Thymus (tissue), 11 donors: Measurements from ENCODE around the gene SELENOO. TPM values are rescaled to one million over a fixed set of nuclear protein-coding genes. Genes with fewer than 3 reads are reported as not detected.

ENCODE experiments used
- DNase-seq, 9 donors: peaks; one replicate each; pipeline ENCODE4 v3.0.0-alpha.2; 2013; ENCODE audit warnings: low spot score in 9 of 9, low read depth in 6 of 9, missing footprints in 1 of 9
- H3K27ac ChIP-seq, 2 donors: one replicate each; pipeline ENCODE4 v1.5.1; 2013; ENCODE audit warnings: control low read depth in 1 of 2, low read depth in 1 of 2, low read length in 1 of 2, mild to moderate bottlenecking in 1 of 2, moderate library complexity in 1 of 2
- H3K27me3 ChIP-seq, 2 donors: one replicate each; pipeline ENCODE4 v1.5.1; 2013; ENCODE audit warnings: low read length in 1 of 2; ENCODE audit not compliant: control insufficient read depth in 2 of 2, insufficient read depth in 1 of 2
- H3K36me3 ChIP-seq, 2 donors: one replicate each; pipeline ENCODE4 v1.5.1; 2013; ENCODE audit warnings: low read length in 1 of 2, mild to moderate bottlenecking in 1 of 2, moderate library complexity in 1 of 2; ENCODE audit not compliant: control insufficient read depth in 2 of 2, insufficient read depth in 2 of 2
- H3K4me1 ChIP-seq, 2 donors: one replicate each; pipeline ENCODE4 v1.5.1; 2013; ENCODE audit warnings: low read length in 2 of 2; ENCODE audit not compliant: control insufficient read depth in 2 of 2, insufficient read depth in 2 of 2
- H3K4me3 ChIP-seq, 2 donors: one replicate each; pipeline ENCODE4 v1.5.1; 2013; ENCODE audit warnings: low read length in 2 of 2, control low read depth in 1 of 2, mild to moderate bottlenecking in 1 of 2
- H3K9me3 ChIP-seq, 2 donors: one replicate each; pipeline ENCODE4 v1.5.1; 2013; ENCODE audit warnings: low read length in 1 of 2, mild to moderate bottlenecking in 1 of 2; ENCODE audit not compliant: control insufficient read depth in 2 of 2, insufficient read depth in 1 of 2
- WGBS: extraction: QIAGEN DNeasy Blood & Tissue Kit; methylation state at CpG from one replicate; pipeline ENCODE4 v1.1.7; 2013; 5-methylcytosine and 5-hydroxymethylcytosine counted together
- polyA plus RNA-seq: library from polyadenylated mRNA; stranded (reverse); fragments of 200-250 nt; gene quantifications from one replicate; pipeline ENCODE4 v1.2.3, GENCODE V29; 2013
- total RNA-seq: library from RNA; stranded (reverse); fragments of 120-200 nt; gene quantifications from one replicate; pipeline ENCODE4 v1.2.4, GENCODE V29; 2013
- donor health status: healthy.

The SELENOO gene
- total and polyA plus RNA-seq, 2 donors, result 17.4 to 62.1 TPM

DNA sequence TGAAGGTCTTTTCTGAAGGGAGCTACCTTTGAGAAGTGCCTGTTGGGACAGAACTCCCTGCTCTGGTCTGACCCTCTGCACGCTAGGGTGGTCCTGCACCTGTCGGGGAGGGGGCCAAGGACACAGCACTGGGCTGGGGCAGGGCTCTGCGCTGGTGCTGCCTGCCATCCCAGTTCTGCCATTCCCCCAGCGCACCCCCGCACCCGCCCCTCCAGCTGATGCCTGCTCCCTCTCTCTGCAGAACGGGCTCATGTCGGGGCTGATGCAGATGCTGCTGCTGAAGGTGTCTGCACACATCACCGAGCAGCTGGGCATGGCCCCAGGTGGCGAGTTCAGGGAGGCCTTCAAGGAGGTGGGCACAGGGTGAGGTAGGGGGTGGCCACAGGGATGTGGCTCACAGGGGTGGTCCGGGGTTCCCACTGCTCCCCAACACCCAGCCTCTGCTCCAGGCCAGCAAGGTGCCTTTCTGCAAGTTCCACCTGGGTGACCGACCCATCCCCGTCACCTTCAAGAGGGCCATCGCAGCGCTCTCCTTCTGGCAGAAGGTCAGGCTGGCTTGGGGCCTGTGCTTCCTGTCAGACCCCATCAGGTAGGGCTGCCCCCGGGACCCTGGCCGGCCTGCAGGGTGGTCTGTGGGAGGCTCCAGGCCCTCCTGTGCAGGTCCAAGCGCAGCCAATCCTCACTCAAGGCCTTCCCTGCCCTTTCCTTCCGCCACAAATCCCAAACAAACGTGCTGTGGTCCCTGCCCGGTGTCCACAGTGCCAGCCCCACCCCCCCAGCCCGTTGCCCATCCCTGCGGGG, 3.6 kb upstream of the SELENOO start:
- Histone ChIP-seq H3K4me3 (no peak overlapping the region), H3K9me3 (no peaks in the 10 kb centered on the region), H3K4me1 (peaks cover 30 to 38% of the 10 kb centered on the region in 2 donors), H3K36me3 (peaks cover 51 to 61% of the 10 kb centered on the region in 2 donors), H3K27ac (no peak overlapping the region), H3K27me3 (peaks cover 0 to 3% of the 10 kb centered on the region in 2 donors)
- WGBS, result 92% methylated on average over 23 of the region's 23 CpGs
- DNase-seq, result no peak

DNA sequence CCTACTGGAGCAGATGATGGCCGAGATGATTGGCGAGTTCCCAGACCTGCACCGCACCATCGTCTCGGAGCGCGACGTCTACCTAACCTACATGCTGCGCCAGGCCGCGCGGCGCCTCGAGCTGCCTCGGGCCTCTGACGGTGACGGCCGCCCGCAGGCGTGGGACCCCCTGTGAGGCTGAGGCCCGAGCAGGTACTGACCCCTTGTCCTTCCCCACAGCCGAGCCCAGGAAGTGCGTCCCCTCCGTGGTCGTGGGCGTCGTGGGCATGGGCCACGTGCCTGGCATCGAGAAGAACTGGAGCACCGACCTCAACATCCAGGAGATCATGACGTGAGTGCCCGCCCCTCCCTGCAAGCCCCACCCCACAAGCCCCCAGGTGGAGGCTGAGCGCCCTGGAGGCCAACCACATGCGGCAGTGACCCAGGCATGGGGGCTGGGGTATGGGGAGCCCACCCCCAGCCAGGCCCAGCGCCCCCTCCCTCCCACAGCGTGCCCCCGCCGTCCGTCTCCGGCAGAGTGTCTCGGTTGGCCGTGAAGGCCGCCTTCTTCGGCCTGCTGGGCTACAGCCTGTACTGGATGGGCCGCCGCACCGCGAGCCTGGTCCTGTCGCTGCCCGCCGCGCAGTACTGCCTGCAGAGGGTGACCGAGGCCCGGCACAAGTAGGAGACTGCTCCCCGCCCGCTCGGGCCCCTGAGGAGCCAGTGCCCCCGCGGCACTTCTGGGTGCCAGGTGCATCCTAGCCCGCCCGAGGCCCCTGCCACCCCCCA, 2.8 kb upstream of the SELENOO start:
- WGBS, result 96% methylated on average over 61 of the region's 61 CpGs
- Histone ChIP-seq H3K27ac (no peak overlapping the region), H3K36me3 (peaks cover 51 to 58% of the 10 kb centered on the region in 2 donors), H3K9me3 (no peaks in the 10 kb centered on the region), H3K27me3 (peaks cover 0 to 3% of the 10 kb centered on the region in 2 donors), H3K4me3 (no peak overlapping the region), H3K4me1 (peaks cover 24 to 32% of the 10 kb centered on the region in 2 donors)
- DNase-seq, result no peak

DNA sequence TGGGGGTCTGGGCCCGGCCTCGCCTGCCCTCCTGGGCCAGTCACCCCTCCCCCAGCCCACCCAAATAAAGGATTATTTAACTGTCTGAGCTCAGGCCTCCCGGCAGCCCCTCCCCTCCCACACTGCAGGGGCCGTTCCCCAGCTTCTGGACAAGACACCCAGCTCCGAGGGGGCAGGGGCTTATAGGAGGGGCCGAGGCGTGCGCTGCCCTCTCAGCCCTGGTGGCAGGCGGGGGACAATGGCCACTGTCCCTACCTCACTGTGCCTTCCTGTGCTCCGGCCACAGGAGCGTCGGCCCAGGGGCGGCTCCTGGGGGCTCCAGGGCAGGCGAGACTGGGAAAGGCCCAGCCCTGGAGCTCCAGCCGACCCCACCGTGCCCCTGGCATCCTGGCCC, 2.2 kb upstream of the SELENOO start:
- WGBS, result 97% methylated on average over 16 of the region's 16 CpGs
- Histone ChIP-seq H3K4me3 (no peak overlapping the region), H3K4me1 (peaks cover 19 to 26% of the 10 kb centered on the region in 2 donors), H3K27ac (no peak overlapping the region), H3K27me3 (peaks cover 0 to 3% of the 10 kb centered on the region in 2 donors), H3K36me3 (peaks cover 52 to 60% of the 10 kb centered on the region in 2 donors), H3K9me3 (no peaks in the 10 kb centered on the region)
- DNase-seq, result no peak

DNA sequence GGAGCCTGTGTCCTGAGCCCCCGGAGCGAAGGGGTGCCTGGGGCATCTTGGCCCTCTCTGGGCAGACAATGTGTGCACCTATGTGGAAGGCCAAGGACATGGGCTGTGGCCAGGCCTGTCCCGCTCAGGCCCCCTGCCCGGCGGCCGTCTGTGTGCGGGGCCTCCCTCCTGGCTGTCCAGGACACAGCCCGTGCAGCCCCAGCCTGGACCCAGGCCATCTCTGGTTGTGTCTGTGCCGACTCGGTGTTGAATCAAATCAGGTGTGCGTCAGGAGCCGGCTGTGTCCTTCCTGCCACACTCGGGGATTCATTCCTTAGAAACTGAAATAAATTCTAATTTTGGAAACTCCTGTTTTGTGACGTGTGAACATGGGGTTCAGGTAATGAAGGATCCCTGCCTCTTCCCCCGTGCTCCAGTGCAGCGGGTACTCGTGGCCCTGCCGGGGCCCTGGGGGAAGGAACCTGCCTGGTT, 1.5 kb upstream of the SELENOO start:
- Histone ChIP-seq H3K27ac (no peak overlapping the region), H3K36me3 (peaks cover 49 to 53% of the 10 kb centered on the region in 2 donors), H3K4me3 (no peak overlapping the region), H3K9me3 (no peaks in the 10 kb centered on the region), H3K4me1 (peaks cover 19 to 22% of the 10 kb centered on the region in 2 donors), H3K27me3 (peaks cover 0 to 3% of the 10 kb centered on the region in 2 donors)
- no peak for DNase-seq
- WGBS, result 96% methylated on average over 18 of the region's 18 CpGs

DNA sequence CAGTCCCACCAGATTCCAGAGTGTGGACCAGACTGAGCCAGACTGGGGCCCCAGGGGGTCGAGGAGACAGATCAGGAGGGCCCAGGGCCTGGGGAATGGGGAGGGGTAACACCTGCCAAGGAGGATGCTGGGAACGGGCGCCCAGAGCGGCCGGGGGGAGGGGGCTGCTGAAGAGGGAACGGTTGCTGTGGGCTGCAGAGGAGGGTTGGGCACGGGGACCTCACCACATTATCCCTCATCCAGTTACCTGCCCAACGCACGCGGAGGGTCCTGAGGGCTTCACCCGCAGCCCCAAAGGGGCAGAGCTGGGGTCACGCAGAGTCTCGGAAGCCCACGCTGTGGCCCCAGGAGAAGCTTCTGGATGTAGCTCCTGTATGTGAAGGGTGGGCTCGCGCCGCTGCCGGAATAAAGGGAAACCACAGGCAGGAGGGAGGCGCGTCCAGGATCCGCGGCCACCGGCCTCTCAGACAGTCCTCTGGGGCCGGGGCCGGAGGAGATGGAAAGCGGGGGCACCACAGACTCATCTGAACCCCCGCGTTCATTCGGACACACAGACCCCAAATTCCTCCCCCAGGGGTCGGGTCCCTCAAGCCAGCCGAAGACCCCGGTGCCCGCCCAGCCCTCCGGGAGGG, 866 bp upstream of the SELENOO start:
- Histone ChIP-seq H3K9me3 (no peaks in the 10 kb centered on the region), H3K36me3 (peaks cover 44 to 46% of the 10 kb centered on the region in 2 donors), H3K27ac (peak overlapping the region; percentile 51 to 77), H3K27me3 (peaks cover 0 to 3% of the 10 kb centered on the region in 2 donors), H3K4me1 (peaks cover 17 to 19% of the 10 kb centered on the region in 2 donors), H3K4me3 (peak overlapping the region; percentile 52 to 87)
- peak in 1 of 9 donors; percentile 43 for DNase-seq
- WGBS, result 9% methylated on average over 34 of the region's 34 CpGs

DNA sequence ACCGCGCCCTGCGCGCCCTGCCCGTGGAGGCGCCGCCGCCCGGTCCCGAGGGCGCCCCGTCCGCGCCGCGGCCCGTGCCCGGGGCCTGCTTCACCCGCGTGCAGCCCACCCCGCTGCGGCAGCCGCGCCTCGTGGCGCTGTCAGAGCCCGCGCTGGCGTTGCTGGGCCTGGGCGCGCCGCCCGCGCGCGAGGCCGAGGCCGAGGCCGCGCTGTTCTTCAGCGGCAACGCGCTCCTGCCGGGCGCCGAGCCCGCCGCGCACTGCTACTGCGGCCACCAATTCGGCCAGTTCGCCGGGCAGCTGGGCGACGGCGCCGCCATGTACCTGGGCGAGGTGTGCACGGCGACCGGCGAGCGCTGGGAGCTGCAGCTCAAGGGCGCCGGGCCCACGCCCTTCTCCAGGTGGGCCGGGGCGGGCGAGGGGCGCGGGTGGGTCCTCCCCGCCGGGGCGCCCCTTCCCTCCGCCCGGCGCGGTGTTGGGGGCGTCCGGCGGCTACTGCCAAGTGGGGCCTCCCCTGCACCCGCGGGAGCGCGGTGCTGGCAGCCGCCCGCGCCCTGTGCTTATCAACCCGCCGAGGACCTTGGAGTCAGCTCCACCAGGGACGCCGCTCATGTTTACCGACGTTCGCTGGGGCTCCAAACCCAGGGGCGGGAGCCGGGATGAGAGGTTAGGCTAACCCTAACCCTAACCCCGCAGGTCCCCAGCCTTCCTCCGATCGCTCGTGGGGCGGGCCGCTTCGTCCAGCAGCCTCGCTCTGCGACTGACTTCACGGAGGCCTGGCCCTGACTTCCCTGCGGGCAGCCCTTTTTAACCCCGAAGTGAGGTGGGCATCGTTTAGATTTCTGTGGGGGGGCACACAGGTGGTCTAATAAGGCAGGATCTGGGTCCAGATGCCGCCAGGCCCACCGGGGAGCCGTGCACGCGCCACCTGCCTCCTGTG, 649 bp downstream of the SELENOO start:
- Histone ChIP-seq H3K27ac (peak overlapping the region in 1 of 2 donors; percentile 65), H3K27me3 (peaks cover 0 to 3% of the 10 kb centered on the region in 2 donors), H3K9me3 (no peaks in the 10 kb centered on the region), H3K4me3 (peak overlapping the region; percentile 52 to 87), H3K36me3 (peaks cover 39% of the 10 kb centered on the region in 2 donors), H3K4me1 (peaks cover 16 to 19% of the 10 kb centered on the region in 2 donors)
- 3% methylated on average over 115 of the region's 115 CpGs for WGBS
- DNase-seq, result peak in 1 of 9 donors; percentile 16

DNA sequence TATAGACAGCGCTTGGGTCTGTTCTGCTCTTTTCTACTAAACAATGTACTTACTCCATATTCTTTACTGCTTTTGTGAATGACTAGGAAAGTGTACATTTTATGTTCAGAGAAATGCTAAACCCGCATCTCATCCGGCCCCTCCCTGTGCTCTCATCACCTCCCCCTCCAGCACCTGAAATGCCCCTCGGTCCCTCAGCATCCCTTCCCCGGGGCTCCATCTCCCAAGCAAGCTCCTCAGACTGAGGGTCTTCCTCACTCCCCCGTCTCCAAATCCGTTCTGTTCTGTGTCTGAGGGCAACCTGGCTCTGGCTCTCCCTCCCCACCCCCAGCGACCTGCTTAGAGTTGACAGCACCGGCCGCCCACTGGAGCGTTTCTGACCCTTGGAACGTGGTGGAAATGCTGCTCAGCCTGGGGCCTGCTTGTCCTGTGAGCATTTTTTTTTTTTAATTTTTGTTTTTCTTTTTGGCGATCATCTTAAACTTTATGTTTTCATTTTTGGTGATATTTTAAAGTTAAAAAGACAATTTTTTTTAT, 1.4 kb downstream of the SELENOO start:
- Histone ChIP-seq H3K4me3 (peak overlapping the region; percentile 52 to 87), H3K4me1 (peaks cover 16 to 19% of the 10 kb centered on the region in 2 donors), H3K27me3 (peaks cover 0 to 3% of the 10 kb centered on the region in 2 donors), H3K36me3 (peaks cover 40 to 41% of the 10 kb centered on the region in 2 donors), H3K9me3 (no peaks in the 10 kb centered on the region), H3K27ac (no peak overlapping the region)
- WGBS, result 88% methylated on average over 13 of the region's 13 CpGs
- no peak for DNase-seq

DNA sequence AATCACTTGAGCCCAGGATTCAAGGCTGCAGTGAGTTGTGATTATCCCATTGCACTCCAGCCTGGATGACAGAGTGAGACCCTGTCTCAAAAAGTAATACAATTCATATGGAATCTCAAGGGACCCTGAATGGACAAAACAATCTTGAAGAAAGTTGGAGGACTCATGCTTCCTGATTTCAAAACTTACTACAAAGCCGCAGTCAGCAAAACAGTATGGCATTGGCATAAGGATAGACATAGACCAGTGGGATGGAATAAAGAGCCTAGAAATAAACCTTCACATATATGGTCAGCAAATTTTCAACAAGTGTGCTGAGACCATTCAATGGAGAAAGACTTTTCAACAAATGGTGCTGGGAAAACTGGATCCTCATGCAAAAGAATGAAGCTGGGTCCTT, 2.5 kb downstream of the SELENOO start:
- H3K27me3 ChIP-seq, result peaks cover 0 to 3% of the 10 kb centered on the region in 2 donors
- WGBS, result 99% methylated on average over 1 of the region's 1 CpG
- peaks cover 0 to 2% of the 10 kb centered on the region in 2 donors for H3K9me3 ChIP-seq
- DNase-seq, result no peak
- H3K4me1 ChIP-seq, result peaks cover 16 to 19% of the 10 kb centered on the region in 2 donors
- H3K4me3 ChIP-seq, result no peak overlapping the region
- peaks cover 39 to 44% of the 10 kb centered on the region in 2 donors for H3K36me3 ChIP-seq
- no peak overlapping the region for H3K27ac ChIP-seq
